Ascending aorta (tissue), 2 donors: Measurements from ENCODE around the gene RELT. TPM values are rescaled to one million over a fixed set of nuclear protein-coding genes. Genes with fewer than 3 reads are reported as not detected.

ENCODE experiments used
- DNase-seq, 2 donors: peaks; one replicate each; pipeline ENCODE4 v3.0.0-alpha.2; 2019; ENCODE audit warnings: low spot score in 2 of 2
- H3K27ac ChIP-seq, 2 donors: fragments of 200-600 bp; sonication (generic); one replicate each; pipeline ENCODE4 v1.5.1; 2016 to 2017; ENCODE audit warnings: mild to moderate bottlenecking in 1 of 2
- H3K27me3 ChIP-seq: fragments of 200-600 bp; sonication (generic); one replicate; pipeline ENCODE4 v1.5.1; 2017
- H3K36me3 ChIP-seq, 2 donors: fragments of 200-600 bp; sonication (generic); one replicate each; pipeline ENCODE4 v1.5.1; 2016
- H3K4me1 ChIP-seq, 2 donors: fragments of 200-600 bp; sonication (generic); one replicate each; pipeline ENCODE4 v1.5.1; 2016 to 2017; ENCODE audit warnings: mild to moderate bottlenecking in 1 of 2
- H3K4me3 ChIP-seq, 2 donors: fragments of 200-600 bp; sonication (generic); one replicate each; pipeline ENCODE4 v1.5.1; 2016 to 2017; ENCODE audit warnings: mild to moderate bottlenecking in 1 of 2
- H3K9me3 ChIP-seq, 2 donors: fragments of 200-600 bp; sonication (generic); one replicate each; pipeline ENCODE4 v1.5.1; 2016
- CTCF ChIP-seq, 3 experiments: fragments of 200-600 bp in 2 of 3; fragments of 450-650 bp in 1 of 3; sonication (generic) in 2 of 3; IDR thresholded peaks; one replicate each; pipeline ENCODE4 v1.5.1; 2016 to 2019; ENCODE audit warnings: antibody characterized with exemption in 3 of 3, mild to moderate bottlenecking in 1 of 3, moderate library complexity in 1 of 3
- intact Hi-C: fragments of 100-400 bp; cut with DNase I; formaldehyde crosslinking; loops from one replicate; pipeline ENCODE4 v1.15.1; 2023
- total RNA-seq: library from RNA; depleted of rRNA; stranded (reverse); fragments of >200 nt; gene quantifications from one replicate; pipeline ENCODE4 v1.1.0, GENCODE V29; 2016

RELT gene
- total RNA-seq, 1 donor from 2014 or later: 25.7 TPM

- Histone ChIP-seq H3K27me3 (no peaks in the 10 kb centered on the region), H3K4me1 (peaks cover 18 to 35% of the 10 kb centered on the region in 2 donors), H3K9me3 (no peaks in the 10 kb centered on the region), H3K4me3 (no peak overlapping the region), H3K36me3 (peaks cover 72 to 86% of the 10 kb centered on the region in 2 donors), H3K27ac (peak overlapping the region; percentile 83 to 84)
- intact Hi-C loops: no loop called here
- DNase-seq: no peak
- TF ChIP-seq CTCF (IDR thresholded peaks at IDR 0.05): no peak
These were observed 19.0 kb upstream of the RELT start for GRCh38 chr11:73356979-73357860.

- Histone ChIP-seq H3K27ac (peak overlapping the region; percentile 83 to 84), H3K36me3 (peaks cover 74 to 86% of the 10 kb centered on the region in 2 donors), H3K4me3 (no peak overlapping the region), H3K9me3 (no peaks in the 10 kb centered on the region), H3K4me1 (peaks cover 18 to 35% of the 10 kb centered on the region in 2 donors), H3K27me3 (no peaks in the 10 kb centered on the region)
- no peak for DNase-seq
- TF ChIP-seq CTCF (IDR thresholded peaks at IDR 0.05): no peak
- intact Hi-C loops: no loop called here
These were observed 18.1 kb upstream of the RELT start for GRCh38 chr11:73358071-73358470.

GRCh38 chr11:73359341-73359740 lies 16.9 kb upstream of the RELT start:
- Histone ChIP-seq H3K27ac (peak overlapping the region; percentile 83 to 84), H3K4me1 (peaks cover 18 to 35% of the 10 kb centered on the region in 2 donors), H3K27me3 (no peaks in the 10 kb centered on the region), H3K4me3 (no peak overlapping the region), H3K36me3 (peaks cover 74 to 88% of the 10 kb centered on the region in 2 donors), H3K9me3 (no peaks in the 10 kb centered on the region)
- peak in 1 of 2 donors; percentile 90 for DNase-seq
- TF ChIP-seq CTCF (IDR thresholded peaks at IDR 0.05): no peak
- intact Hi-C loops: loop anchor here (1.0 kb wide), 1 partner anchor 17 kb away; the partner anchor contains the start of gene RELT

GRCh38 chr11:73359930-73360742 lies 16.1 kb upstream of the RELT start:
- Histone ChIP-seq H3K4me3 (no peak overlapping the region), H3K27me3 (no peaks in the 10 kb centered on the region), H3K4me1 (peaks cover 18 to 35% of the 10 kb centered on the region in 2 donors), H3K36me3 (peaks cover 78 to 90% of the 10 kb centered on the region in 2 donors), H3K27ac (peak overlapping the region; percentile 83 to 84), H3K9me3 (no peaks in the 10 kb centered on the region)
- TF ChIP-seq CTCF (IDR thresholded peaks at IDR 0.05): no peak
- intact Hi-C loops: loop anchor here (1.0 kb wide), 1 partner anchor 16 kb away; the partner anchor contains the start of gene RELT
- no peak for DNase-seq

- intact Hi-C loops: no loop called here
- no peak for TF ChIP-seq CTCF (IDR thresholded peaks at IDR 0.05)
- no peak for DNase-seq
- Histone ChIP-seq H3K9me3 (no peaks in the 10 kb centered on the region), H3K27ac (peak overlapping the region; percentile 83 to 84), H3K4me1 (peaks cover 18 to 35% of the 10 kb centered on the region in 2 donors), H3K4me3 (no peak overlapping the region), H3K27me3 (no peaks in the 10 kb centered on the region), H3K36me3 (peaks cover 80 to 92% of the 10 kb centered on the region in 2 donors)
These were observed 15.3 kb upstream of the RELT start for GRCh38 chr11:73360743-73361369.
